Endothelial cell of umbilical vein (primary cell): ENCODE measurements around the gene CCDC91. TPM values are rescaled to one million over a fixed set of nuclear protein-coding genes. Genes with fewer than 3 reads are reported as not detected.

ENCODE experiments used
- BruUV-seq: library from RNA; stranded (reverse); fragments of 400-500 nt; replicated peaks from 2 replicates; lab custom pipeline; 2021; lab: Mats Ljungman, UMichigan
- CTCF ChIA-PET: fragments of 300-600, 350-600 bp; sonication (Branson Sonifier 250); formaldehyde crosslinking; loops from one replicate; lab custom pipeline; 2021; ENCODE audit warnings: antibody characterized with exemption, inconsistent platforms; lab: Charles Lee
- POLR2A ChIA-PET: fragments of 300-600, 350-600 bp; sonication (Branson Sonifier 250); formaldehyde crosslinking; loops from one replicate; lab custom pipeline; 2021; ENCODE audit warnings: antibody characterized with exemption, inconsistent platforms; lab: Charles Lee
- DNase-seq: peaks from one replicate; pipeline ENCODE4 v3.0.0-alpha.2; 2011; ENCODE audit warnings: low read depth, low spot score
- FAIRE-seq: peaks from 2 replicates; lab custom pipeline; 2011; peaks lifted over from hg19 to GRCh38; lab: Jason Lieb, UNC
- H2AFZ ChIP-seq: 2 replicates; pipeline ENCODE4 v1.6.0; 2012; ENCODE audit warnings: low read depth, low read length, control low read depth, inconsistent platforms
- H3K27ac ChIP-seq: 2 replicates; pipeline ENCODE4 v1.5.1; 2011; ENCODE audit warnings: low read depth, mild to moderate bottlenecking, control low read depth, low read length, moderate library complexity; ENCODE audit not compliant: insufficient read depth
- H3K27me3 ChIP-seq, 2 experiments: 2 replicates each; pipeline versions ENCODE4 v1.6.0 to v1.6.1; 2011; ENCODE audit warnings: low read length in 2 of 2, mixed read lengths in 1 of 2; ENCODE audit not compliant: control insufficient read depth in 2 of 2, insufficient read depth in 2 of 2
- H3K36me3 ChIP-seq, 2 experiments: 2 replicates in 1 of 2; 3 replicates in 1 of 2; pipeline ENCODE4 v1.5.1; 2011; ENCODE audit warnings: low read length in 2 of 2, mild to moderate bottlenecking in 1 of 2, moderate library complexity in 1 of 2; ENCODE audit not compliant: control insufficient read depth in 2 of 2, insufficient read depth in 2 of 2; ENCODE audit errors: extremely low read depth in 1 of 2
- H3K4me1 ChIP-seq: 3 replicates; pipeline ENCODE4 v1.5.1; 2011; ENCODE audit warnings: mild to moderate bottlenecking, low read length; ENCODE audit not compliant: control insufficient read depth, insufficient read depth; ENCODE audit errors: extremely low read depth
- H3K4me2 ChIP-seq: 2 replicates; pipeline ENCODE4 v1.6.1; 2011; ENCODE audit warnings: low read length, control low read depth, mixed read lengths; ENCODE audit not compliant: insufficient read depth
- H3K4me3 ChIP-seq, 3 experiments: fragments of 200-600 bp in 1 of 3; sonication (generic), shearing (Covaris generic) in 1 of 3; replicated peaks in 1 of 3; 2 replicates each; pipeline ENCODE4 v1.5.1; 2011 to 2016; ENCODE audit warnings: control low read depth in 3 of 3, low read length in 3 of 3, mild to moderate bottlenecking in 2 of 3, inconsistent platforms in 1 of 3, low read depth in 1 of 3, moderate library complexity in 1 of 3; ENCODE audit not compliant: insufficient read depth in 1 of 3
- H3K79me2 ChIP-seq: 2 replicates; pipeline ENCODE4 v1.6.0; 2012; ENCODE audit warnings: low read length, inconsistent platforms; ENCODE audit not compliant: control insufficient read depth, insufficient read depth
- H3K9ac ChIP-seq: replicated peaks from 2 replicates; pipeline ENCODE3; 2011; ENCODE audit warnings: low read length, control low read depth; ENCODE audit not compliant: insufficient read depth; ENCODE audit errors: extremely low read depth
- H3K9me1 ChIP-seq: replicated peaks from 3 replicates; pipeline ENCODE4 v1.6.0; 2011; ENCODE audit warnings: mild to moderate bottlenecking, low read length; ENCODE audit not compliant: control insufficient read depth, insufficient read depth; ENCODE audit errors: extremely low read depth
- H3K9me3 ChIP-seq: replicated peaks from 2 replicates; pipeline ENCODE4 v1.5.1; 2012; ENCODE audit warnings: low read length, inconsistent platforms; ENCODE audit not compliant: control insufficient read depth, insufficient read depth
- H4K20me1 ChIP-seq: replicated peaks from 2 replicates; pipeline ENCODE3; 2011; ENCODE audit warnings: mild to moderate bottlenecking, low read length; ENCODE audit not compliant: control insufficient read depth, insufficient read depth; ENCODE audit errors: extremely low read depth
- EZH2 ChIP-seq: IDR thresholded peaks from 2 replicates; pipeline ENCODE4 v1.6.1; 2012; ENCODE audit warnings: borderline replicate concordance, low read depth, mild to moderate bottlenecking, moderate library complexity, low read length, inconsistent platforms; ENCODE audit not compliant: severe bottlenecking
- FOS ChIP-seq: IDR thresholded peaks from 2 replicates; pipeline ENCODE4 v1.6.1; 2011; ENCODE audit warnings: mild to moderate bottlenecking, low read length, moderate library complexity, borderline replicate concordance; ENCODE audit not compliant: insufficient read depth
- GATA2 ChIP-seq: IDR thresholded peaks from 2 replicates; pipeline ENCODE4 v1.7.0; 2011; ENCODE audit warnings: low read depth, mild to moderate bottlenecking, moderate library complexity, mixed read lengths, low read length; ENCODE audit not compliant: insufficient read length, insufficient read depth
- JUN ChIP-seq: IDR thresholded peaks from 2 replicates; pipeline ENCODE4 v1.6.1; 2011; ENCODE audit warnings: borderline replicate concordance, low read depth; ENCODE audit not compliant: insufficient read length, insufficient read depth
- POLR2A ChIP-seq: IDR thresholded peaks from 2 replicates; pipeline ENCODE4 v1.6.1; 2012; ENCODE audit warnings: low read depth, mild to moderate bottlenecking, control low read depth, low read length
- dilution Hi-C: fragments of 300-500 bp; cut with MboI; formaldehyde crosslinking; loops from one replicate; pipeline ENCODE4 v1.15.0; 2019; ENCODE audit warnings: low sequenced_read_pairs; ENCODE audit not compliant: extremely low pct_ligation_motif_present
- intact Hi-C: fragments of 100-400 bp; cut with micrococcal nuclease; formaldehyde crosslinking; loops from one replicate; pipeline ENCODE4 v1.10.0; 2022
- polyA plus RNA-seq, 4 experiments: library from polyadenylated mRNA; depleted of rRNA in 3 of 4; stranded (reverse) in 3 of 4; unstranded in 1 of 4; fragments of >200 nt; gene quantifications; 2 replicates each; pipeline versions ENCODE4 v1.2.1 to v1.2.3, GENCODE V29; 2011 to 2012; ENCODE audit warnings: missing spikeins in 1 of 4
- total RNA-seq: library from RNA; stranded (reverse); gene quantifications from 2 replicates; pipeline ENCODE4 v1.2.3, GENCODE V29; 2021
- TF ChIP-seq, protein P1 (sequence below), 2 donors: IDR thresholded peaks; 1 replicate in 1 of 2; 2 replicates in 1 of 2; pipeline ENCODE4 v1.5.1; 2011; ENCODE audit warnings: low read length in 2 of 2, mild to moderate bottlenecking in 2 of 2, moderate library complexity in 2 of 2, control low read depth in 1 of 2, inconsistent platforms in 1 of 2, low read depth in 1 of 2; ENCODE audit not compliant: insufficient read depth in 1 of 2; ENCODE audit errors: extremely low read depth in 1 of 2

Gene CCDC91
- total and polyA plus RNA-seq, 2 donors (not counting 3 experiments of a cell fraction or from before 2014, with no cell fraction given), result 3.8 to 10.5 TPM

DNA sequence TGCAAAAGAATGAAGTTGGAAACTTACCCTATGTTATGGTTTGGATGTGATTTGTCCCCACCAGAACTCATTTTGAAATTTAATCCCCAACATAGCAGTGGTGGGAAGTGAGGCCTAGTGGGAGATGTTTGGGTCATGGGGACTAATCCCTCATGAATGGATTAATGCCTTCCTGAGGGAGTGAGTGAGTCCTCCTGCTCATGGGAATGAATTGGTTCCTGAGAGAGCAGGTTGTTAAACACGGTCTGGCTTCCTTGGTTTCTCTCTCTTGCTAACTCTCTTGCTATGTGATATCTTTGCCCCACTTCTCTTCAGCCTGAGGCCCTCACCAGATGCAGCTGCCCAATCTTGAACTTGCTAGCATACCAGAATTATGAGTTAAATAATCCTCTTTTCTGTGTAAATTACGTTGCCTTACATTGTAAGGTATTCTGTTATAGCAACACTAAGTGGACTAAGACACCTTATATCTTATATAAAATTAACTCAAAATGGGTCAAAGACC is 22.2 kb upstream of the CCDC91 start:
- Histone ChIP-seq H2AFZ (no peak overlapping the region), H3K79me2 (no peaks in the 10 kb centered on the region), H3K4me1 (no peaks in the 10 kb centered on the region), H3K4me2 (no peak overlapping the region), H3K27me3 (no peaks in the 10 kb centered on the region), H3K4me3 (no peak overlapping the region), H3K9me1 (no peaks in the 10 kb centered on the region), H4K20me1 (no peaks in the 10 kb centered on the region), H3K36me3 (no peaks in the 10 kb centered on the region), H3K9ac (no peak overlapping the region), H3K9me3 (no peaks in the 10 kb centered on the region), H3K27ac (no peak overlapping the region)
- TF ChIP-seq, protein P1, sequence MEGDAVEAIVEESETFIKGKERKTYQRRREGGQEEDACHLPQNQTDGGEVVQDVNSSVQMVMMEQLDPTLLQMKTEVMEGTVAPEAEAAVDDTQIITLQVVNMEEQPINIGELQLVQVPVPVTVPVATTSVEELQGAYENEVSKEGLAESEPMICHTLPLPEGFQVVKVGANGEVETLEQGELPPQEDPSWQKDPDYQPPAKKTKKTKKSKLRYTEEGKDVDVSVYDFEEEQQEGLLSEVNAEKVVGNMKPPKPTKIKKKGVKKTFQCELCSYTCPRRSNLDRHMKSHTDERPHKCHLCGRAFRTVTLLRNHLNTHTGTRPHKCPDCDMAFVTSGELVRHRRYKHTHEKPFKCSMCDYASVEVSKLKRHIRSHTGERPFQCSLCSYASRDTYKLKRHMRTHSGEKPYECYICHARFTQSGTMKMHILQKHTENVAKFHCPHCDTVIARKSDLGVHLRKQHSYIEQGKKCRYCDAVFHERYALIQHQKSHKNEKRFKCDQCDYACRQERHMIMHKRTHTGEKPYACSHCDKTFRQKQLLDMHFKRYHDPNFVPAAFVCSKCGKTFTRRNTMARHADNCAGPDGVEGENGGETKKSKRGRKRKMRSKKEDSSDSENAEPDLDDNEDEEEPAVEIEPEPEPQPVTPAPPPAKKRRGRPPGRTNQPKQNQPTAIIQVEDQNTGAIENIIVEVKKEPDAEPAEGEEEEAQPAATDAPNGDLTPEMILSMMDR (IDR thresholded peaks at IDR 0.05; ENCODE audit: extremely low read depth in 1 of 2, insufficient read depth in 1 of 2, low read depth in 1 of 2, low read length in 2 of 2), result no peak
- TF ChIP-seq GATA2, result no peak
- TF ChIP-seq FOS, result no peak
- TF ChIP-seq POLR2A, result no peak
- TF ChIP-seq EZH2, result no peak
- no peak for TF ChIP-seq JUN
- BruUV-seq, result no TSS peak
- ChIA-PET POLR2A (no interaction called here), CTCF (no interaction called here)
- intact Hi-C loops, result no loop called here
- DNase-seq (no peak), FAIRE-seq (no peak)
- dilution Hi-C loops, result no loop called here
